K562 (cell line): ENCODE results near the gene ADARB2. TPM values are rescaled to one million over a fixed set of nuclear protein-coding genes. Genes with fewer than 3 reads are reported as not detected.

Experiments
- ARHGAP35 ChIP-seq: fragments of 450-650 bp; IDR thresholded peaks from 2 replicates; pipeline ENCODE4 v1.6.1; 2018; ENCODE audit not compliant: partially characterized antibody
- HBP1 ChIP-seq: fragments of 450-650 bp; formaldehyde crosslinking; IDR thresholded peaks from 2 replicates; pipeline ENCODE4 v1.4.0; 2022; ENCODE audit warnings: missing genetic modification characterization
- RBM39 ChIP-seq: fragments of 200-400 bp; formaldehyde crosslinking; optimal IDR thresholded peaks from 2 replicates; pipeline ENCODE3; 2018; ENCODE audit warnings: low read depth, low read length
- ZBTB34 ChIP-seq: fragments of 250-450 bp; sonication (Bioruptor Pico); IDR thresholded peaks from 2 replicates; pipeline ENCODE4 v1.8.0; 2021; ENCODE audit warnings: mild to moderate bottlenecking, moderate library complexity
- ZBTB49 ChIP-seq: sonication (generic); formaldehyde crosslinking; IDR thresholded peaks from 2 replicates; pipeline ENCODE4 v1.8.0; 2022; ENCODE audit warnings: missing genetic modification reagents, mild to moderate bottlenecking, borderline replicate concordance
- ZNF239 ChIP-seq: fragments of 250-450 bp; sonication (Bioruptor Pico); IDR thresholded peaks from 2 replicates; pipeline ENCODE4 v1.4.0; 2020; ENCODE audit warnings: mild to moderate bottlenecking
- polyA plus RNA-seq, 8 experiments: library from polyadenylated mRNA; depleted of rRNA in 4 of 8; stranded (reverse) in 5 of 8; unstranded in 3 of 8; fragments of >200 nt; fragmentation: Nextera tagmentation in 2 of 8; fragmentation: Illumina TruSeq in 1 of 8; extraction: Ambion mirVana in 2 of 8; extraction: Trizol in 1 of 8; gene quantifications; 2 replicates each; pipeline versions ENCODE4 v1.2.1 to v1.2.3, GENCODE V29; 2011 to 2014; ENCODE audit warnings: inconsistent platforms in 1 of 8, missing spikeins in 1 of 8
- total RNA-seq, 7 experiments: library from RNA; depleted of rRNA in 6 of 7; stranded (reverse); fragments of >200 nt in 6 of 7; fragmentation: Illumina TruSeq in 2 of 7; extraction: Trizol in 2 of 7; gene quantifications; 2 replicates each; pipeline versions ENCODE4 v1.2.1 to v1.2.3, GENCODE V29; 2011 to 2021; ENCODE audit warnings: low replicate concordance in 1 of 7

The ADARB2 gene
- total and polyA plus RNA-seq, 9 of the 15 experiments (the other 6 are each of a cell fraction or from before 2014, with no cell fraction given), result not detected

- TF ChIP-seq ZBTB49 (CRISPR knock-in tag) (no peak), RBM39 (no peak), ZBTB34 (no peak), HBP1 (CRISPR knock-in tag) (no peak), ZNF239 (CRISPR knock-in tag) (no peak), ARHGAP35 (no peak)
These were observed 558.8 kb downstream of the ADARB2 start (continued) for GRCh38 chr10:1178506-1178905.
